Suprapubic skin (tissue), 4 donors: ENCODE data around the gene GNAT2.

Experiments used
- POLR2A ChIP-seq, 2 donors: fragments of 450-650 bp; IDR thresholded peaks; one replicate each; pipeline ENCODE4 v1.6.1; 2017; ENCODE audit warnings: antibody characterized with exemption in 2 of 2, mild to moderate bottlenecking in 2 of 2, moderate library complexity in 2 of 2
- POLR2AphosphoS5 ChIP-seq, 3 donors: sonication (generic); formaldehyde crosslinking; IDR thresholded peaks; one replicate each; pipeline ENCODE4 v1.6.1; 2017; ENCODE audit warnings: antibody characterized with exemption in 3 of 3
- TF ChIP-seq, protein P1 (sequence below), 2 donors: fragments of 200-600 bp in 1 of 2; fragments of 450-650 bp in 1 of 2; sonication (generic) in 1 of 2; IDR thresholded peaks; one replicate each; pipeline ENCODE4 v1.5.1; 2016 to 2019; ENCODE audit warnings: antibody characterized with exemption in 2 of 2, mild to moderate bottlenecking in 1 of 2, moderate library complexity in 1 of 2

DNA sequence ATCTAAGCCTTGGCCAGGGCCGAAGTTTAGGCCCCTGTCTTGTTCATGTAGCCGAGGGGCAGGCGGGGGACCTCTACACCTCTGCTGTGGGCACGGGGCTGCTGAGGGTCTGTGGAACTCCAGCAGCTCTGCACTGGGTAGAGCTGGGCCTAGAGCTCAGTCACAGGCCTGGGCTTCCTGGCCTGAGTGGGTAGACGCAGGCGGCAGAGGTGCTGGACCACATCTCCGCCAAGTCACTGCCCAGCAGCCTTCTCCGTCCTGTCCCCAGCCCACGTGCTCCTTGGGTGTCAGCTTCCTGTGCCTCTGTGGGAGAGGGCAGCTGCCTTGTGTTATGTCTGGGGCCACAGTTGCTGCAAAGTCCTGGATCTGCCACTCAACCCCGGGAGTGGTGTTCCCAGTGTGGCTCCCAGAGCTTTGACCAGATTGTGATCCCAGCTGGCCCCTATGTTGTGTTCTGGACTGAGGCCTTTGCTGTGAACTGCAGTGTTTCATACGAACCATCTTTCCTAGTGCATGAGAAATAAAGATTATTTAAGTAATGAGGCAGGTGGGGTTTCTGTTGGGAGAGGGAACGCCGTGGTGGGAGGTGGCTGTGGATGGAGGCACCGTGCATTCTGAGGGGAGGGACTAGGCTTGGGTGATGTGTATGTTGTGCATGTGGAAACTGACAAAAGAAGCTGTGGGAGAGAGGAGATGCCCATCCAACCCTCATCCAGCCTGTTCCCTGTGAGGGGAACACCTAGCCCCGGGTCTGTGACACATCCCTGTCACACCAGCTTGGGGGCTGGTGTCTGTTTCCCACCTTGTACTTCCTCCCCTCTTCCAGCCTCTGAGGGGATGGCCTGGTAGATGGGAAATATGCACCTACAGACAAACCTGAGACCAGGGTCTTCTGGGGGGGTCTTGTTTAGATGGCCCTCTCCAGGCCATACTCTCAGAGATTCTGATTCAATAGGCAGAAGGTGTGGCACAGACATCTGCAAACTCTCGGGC is 12.4 kb upstream of the GNAT2 start:
- TF ChIP-seq, protein P1, sequence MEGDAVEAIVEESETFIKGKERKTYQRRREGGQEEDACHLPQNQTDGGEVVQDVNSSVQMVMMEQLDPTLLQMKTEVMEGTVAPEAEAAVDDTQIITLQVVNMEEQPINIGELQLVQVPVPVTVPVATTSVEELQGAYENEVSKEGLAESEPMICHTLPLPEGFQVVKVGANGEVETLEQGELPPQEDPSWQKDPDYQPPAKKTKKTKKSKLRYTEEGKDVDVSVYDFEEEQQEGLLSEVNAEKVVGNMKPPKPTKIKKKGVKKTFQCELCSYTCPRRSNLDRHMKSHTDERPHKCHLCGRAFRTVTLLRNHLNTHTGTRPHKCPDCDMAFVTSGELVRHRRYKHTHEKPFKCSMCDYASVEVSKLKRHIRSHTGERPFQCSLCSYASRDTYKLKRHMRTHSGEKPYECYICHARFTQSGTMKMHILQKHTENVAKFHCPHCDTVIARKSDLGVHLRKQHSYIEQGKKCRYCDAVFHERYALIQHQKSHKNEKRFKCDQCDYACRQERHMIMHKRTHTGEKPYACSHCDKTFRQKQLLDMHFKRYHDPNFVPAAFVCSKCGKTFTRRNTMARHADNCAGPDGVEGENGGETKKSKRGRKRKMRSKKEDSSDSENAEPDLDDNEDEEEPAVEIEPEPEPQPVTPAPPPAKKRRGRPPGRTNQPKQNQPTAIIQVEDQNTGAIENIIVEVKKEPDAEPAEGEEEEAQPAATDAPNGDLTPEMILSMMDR (IDR thresholded peaks at IDR 0.05), result no peak
- TF ChIP-seq POLR2A (IDR thresholded peaks at IDR 0.05), result no peak
- TF ChIP-seq POLR2AphosphoS5 (IDR thresholded peaks at IDR 0.05), result no peak
